HG02642 (cell line): ENCODE measurements around the gene TMEM235.
"Not testable (repeated sequence)": the region's sequence is repeated elsewhere in the genome, so short reads cannot be mapped to it uniquely, and the experiment has no call there.

Source experiments
- ATAC-seq: cut with Tn5 transposase; IDR thresholded peaks from one replicate; pipeline ENCODE4 v1.9.1; 2021; ENCODE audit warnings: mild to moderate bottlenecking; ENCODE audit not compliant: unreplicated experiment, poor library complexity

The TMEM235 gene

GRCh38 chr17:78214706-78215061 lies 16.7 kb upstream of the TMEM235 start:
- ATAC-seq, result no peak

GRCh38 chr17:78219396-78220150 lies 11.9 kb upstream of the TMEM235 start:
- ATAC-seq, result no peak

GRCh38 chr17:78223061-78223460 lies 8.4 kb upstream of the TMEM235 start:
- no peak for ATAC-seq

- no peak for ATAC-seq
Observed at GRCh38 chr17:78223765-78224164, 7.7 kb upstream of the TMEM235 start.

- ATAC-seq, result no peak
Observed at GRCh38 chr17:78224231-78225087, 7.0 kb upstream of the TMEM235 start.

GRCh38 chr17:78225088-78225865 lies 6.2 kb upstream of the TMEM235 start:
- ATAC-seq, result no peak

- no peak for ATAC-seq
Observed at GRCh38 chr17:78226055-78226758, 5.2 kb upstream of the TMEM235 start.

- no peak for ATAC-seq
Observed at GRCh38 chr17:78226759-78227454, 4.5 kb upstream of the TMEM235 start.

GRCh38 chr17:78227455-78227916 lies 3.9 kb upstream of the TMEM235 start:
- ATAC-seq, result no peak

- no peak for ATAC-seq
Observed at GRCh38 chr17:78228176-78228575, 3.3 kb upstream of the TMEM235 start.

- no peak for ATAC-seq
Observed at GRCh38 chr17:78230252-78230962, 1.0 kb upstream of the TMEM235 start.

GRCh38 chr17:78231991-78232858 lies 794 bp downstream of the TMEM235 start:
- ATAC-seq, result no peak

- no peak for ATAC-seq
Observed at GRCh38 chr17:78232859-78233173, 1.4 kb downstream of the TMEM235 start.

GRCh38 chr17:78233678-78234077 lies 2.2 kb downstream of the TMEM235 start:
- ATAC-seq, result no peak

- no peak for ATAC-seq
Observed at GRCh38 chr17:78234261-78234865, 2.9 kb downstream of the TMEM235 start.

- ATAC-seq, result not testable (repeated sequence)
Observed at GRCh38 chr17:78235022-78235421, 3.6 kb downstream of the TMEM235 start.

GRCh38 chr17:78235885-78236284 lies 4.5 kb downstream of the TMEM235 start:
- no peak for ATAC-seq
